Neural cell (in vitro differentiated cells): ENCODE measurements around the gene HS6ST2. TPM values are rescaled to one million over a fixed set of nuclear protein-coding genes. Genes with fewer than 3 reads are reported as not detected.

Experiments
- H2AFZ ChIP-seq: fragments of 200-600, 300-800 bp; sonication (generic), shearing (Covaris generic); 2 replicates; pipeline ENCODE4 v1.6.0; 2014; ENCODE audit warnings: low read depth, mild to moderate bottlenecking, antibody characterized with exemption, low read length, moderate library complexity
- H3F3A ChIP-seq: fragments of 200-600 bp; shearing (Covaris generic); 2 replicates; pipeline ENCODE4 v1.6.1; 2016; ENCODE audit warnings: mild to moderate bottlenecking, moderate library complexity, mixed read lengths, antibody characterized with exemption, low read length; ENCODE audit not compliant: insufficient read depth, poor library complexity, severe bottlenecking
- H3K27ac ChIP-seq: fragments of 200-600, 300-800 bp; sonication (generic), shearing (Covaris generic); 2 replicates; pipeline ENCODE4 v1.5.1; 2014; ENCODE audit warnings: mild to moderate bottlenecking, low read length, moderate library complexity
- H3K27me3 ChIP-seq: fragments of 300-800, 200-600 bp; sonication (generic), shearing (Covaris generic); 2 replicates; pipeline ENCODE4 v1.6.0; 2014; ENCODE audit warnings: mild to moderate bottlenecking, low read depth, low read length, moderate library complexity; ENCODE audit not compliant: insufficient read depth
- H3K36me3 ChIP-seq: fragments of 300-800, 200-600 bp; sonication (generic), shearing (Covaris generic); 2 replicates; pipeline ENCODE4 v1.5.1; 2014; ENCODE audit warnings: mild to moderate bottlenecking, antibody characterized with exemption, low read length, moderate library complexity; ENCODE audit not compliant: insufficient read depth
- H3K4me2 ChIP-seq: fragments of 300-800, 200-600 bp; sonication (generic), shearing (Covaris generic); 2 replicates; pipeline ENCODE4 v1.6.0; 2014; ENCODE audit warnings: mild to moderate bottlenecking, low read length
- H3K4me3 ChIP-seq: fragments of 300-800, 200-600 bp; sonication (generic), shearing (Covaris generic); 2 replicates; pipeline ENCODE4 v1.5.1; 2014; ENCODE audit warnings: mild to moderate bottlenecking, low read length, moderate library complexity
- H3K79me2 ChIP-seq: fragments of 200-600 bp; shearing (Covaris generic); replicated peaks from 2 replicates; pipeline ENCODE4 v1.6.0; 2014; ENCODE audit warnings: mild to moderate bottlenecking, low read length, moderate library complexity; ENCODE audit not compliant: insufficient read depth
- H3K9ac ChIP-seq: fragments of 300-800, 200-600 bp; sonication (generic), shearing (Covaris generic); 2 replicates; pipeline ENCODE4 v1.6.1; 2016; ENCODE audit warnings: mild to moderate bottlenecking, low read length, mixed read lengths
- H3K9me2 ChIP-seq: fragments of 200-600 bp; shearing (Covaris generic); 2 replicates; pipeline ENCODE4 v1.6.1; 2016; ENCODE audit warnings: mild to moderate bottlenecking, low read length, mixed read lengths; ENCODE audit not compliant: insufficient read depth
- H3K9me3 ChIP-seq: fragments of 200-600, 300-800 bp; sonication (generic), shearing (Covaris generic); 2 replicates; pipeline ENCODE4 v1.6.1; 2016; ENCODE audit warnings: mild to moderate bottlenecking, mixed run types, low read length, moderate library complexity, mixed read lengths
- H4K20me1 ChIP-seq: fragments of 200-600 bp; shearing (Covaris generic); 2 replicates; pipeline ENCODE4 v1.6.1; 2016; ENCODE audit warnings: mild to moderate bottlenecking, mixed run types; ENCODE audit not compliant: insufficient read depth
- CTCF ChIP-seq: fragments of 450-650 bp; IDR thresholded peaks from 2 replicates; pipeline ENCODE4 v1.5.1; 2014; ENCODE audit warnings: antibody characterized with exemption, mild to moderate bottlenecking, moderate library complexity; ENCODE audit not compliant: poor library complexity, severe bottlenecking
- EP300 ChIP-seq: fragments of 450-650 bp; conservative IDR thresholded peaks from 2 replicates; pipeline ENCODE4 v1.6.1; 2014; ENCODE audit warnings: antibody characterized with exemption, mild to moderate bottlenecking, moderate library complexity; ENCODE audit not compliant: poor library complexity, severe bottlenecking
- EZH2 ChIP-seq: fragments of 200-600, 300-800 bp; shearing (Covaris generic), sonication (generic); IDR thresholded peaks from 2 replicates; pipeline ENCODE4 v1.6.1; 2014; ENCODE audit warnings: antibody characterized with exemption, low read length, borderline replicate concordance, mild to moderate bottlenecking; ENCODE audit not compliant: insufficient read depth, poor library complexity, severe bottlenecking
- MXI1 ChIP-seq: fragments of 450-650 bp; conservative IDR thresholded peaks from 2 replicates; pipeline ENCODE4 v1.6.1; 2014; ENCODE audit warnings: antibody characterized with exemption, mild to moderate bottlenecking; ENCODE audit not compliant: poor library complexity, severe bottlenecking
- POLR2AphosphoS5 ChIP-seq: IDR thresholded peaks from 2 replicates; pipeline ENCODE4 v1.6.1; 2012
- RAD21 ChIP-seq: fragments of 450-650 bp; conservative IDR thresholded peaks from 2 replicates; pipeline ENCODE4 v1.6.1; 2014; ENCODE audit warnings: antibody characterized with exemption, mild to moderate bottlenecking, moderate library complexity
- REST ChIP-seq: IDR thresholded peaks from 2 replicates; pipeline ENCODE4 v1.6.1; 2012; ENCODE audit warnings: borderline replicate concordance
- SMC3 ChIP-seq: fragments of 450-650 bp; conservative IDR thresholded peaks from 2 replicates; pipeline ENCODE4 v1.6.1; 2014; ENCODE audit warnings: antibody characterized with exemption, mild to moderate bottlenecking, moderate library complexity; ENCODE audit not compliant: poor library complexity
- TAF1 ChIP-seq: IDR thresholded peaks from 2 replicates; pipeline ENCODE4 v1.6.1; 2012; ENCODE audit warnings: low read depth
- polyA plus RNA-seq: library from polyadenylated mRNA; depleted of rRNA; stranded (reverse); fragments of >200 nt; gene quantifications from 2 replicates; pipeline ENCODE4 v1.2.3, GENCODE V29; 2014

Gene HS6ST2
- polyA plus RNA-seq, 1 donor from 2014 or later = 43.0 TPM

DNA sequence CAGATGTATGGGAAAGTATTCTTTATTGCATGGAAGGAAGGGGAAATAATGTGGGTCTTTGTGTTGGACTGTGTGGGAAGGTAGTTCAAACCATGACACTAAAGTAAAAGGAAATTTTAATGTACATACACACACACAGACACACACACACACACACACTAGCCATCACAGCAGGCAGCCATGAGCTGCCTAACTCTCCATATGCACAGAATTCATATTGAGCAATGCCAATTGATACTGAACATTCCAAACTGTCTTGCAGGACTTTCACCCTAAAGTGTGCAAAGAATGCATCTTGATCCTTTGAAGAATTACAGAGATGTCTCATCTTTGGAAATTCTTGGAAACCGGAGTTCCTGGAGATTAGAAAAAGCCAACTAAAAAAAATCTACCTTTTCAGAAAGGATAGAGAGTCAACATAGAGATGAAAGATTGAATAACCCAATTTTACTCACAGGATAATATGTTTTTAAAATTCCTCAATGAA lies 349.0 kb downstream of the HS6ST2 start:
- Histone ChIP-seq H3K9ac (no peak overlapping the region), H2AFZ (no peak overlapping the region), H3K9me3 (no peaks in the 10 kb centered on the region), H3K79me2 (no peaks in the 10 kb centered on the region), H3K27ac (no peak overlapping the region), H3F3A (no peaks in the 10 kb centered on the region), H4K20me1 (no peaks in the 10 kb centered on the region), H3K4me3 (no peak overlapping the region), H3K27me3 (no peaks in the 10 kb centered on the region), H3K36me3 (no peaks in the 10 kb centered on the region), H3K4me2 (no peak overlapping the region), H3K9me2 (no peaks in the 10 kb centered on the region)
- TF ChIP-seq POLR2AphosphoS5 = no peak
- TF ChIP-seq TAF1 = no peak

GRCh38 chrX:132603700-132604286 lies 354.6 kb downstream of the HS6ST2 start:
- Histone ChIP-seq H2AFZ (no peak overlapping the region), H4K20me1 (no peaks in the 10 kb centered on the region), H3F3A (no peaks in the 10 kb centered on the region), H3K27me3 (no peaks in the 10 kb centered on the region), H3K4me2 (no peak overlapping the region), H3K4me3 (no peak overlapping the region), H3K9me2 (no peaks in the 10 kb centered on the region), H3K36me3 (no peaks in the 10 kb centered on the region), H3K9ac (no peak overlapping the region), H3K9me3 (no peaks in the 10 kb centered on the region), H3K79me2 (no peaks in the 10 kb centered on the region), H3K27ac (no peak overlapping the region)
- TF ChIP-seq CTCF = no peak
- TF ChIP-seq SMC3 = no peak
- no peak for TF ChIP-seq EZH2
- no peak for TF ChIP-seq MXI1
- no peak for TF ChIP-seq RAD21
- TF ChIP-seq POLR2AphosphoS5 = no peak
- no peak for TF ChIP-seq TAF1
- TF ChIP-seq EP300 = no peak
- TF ChIP-seq REST = no peak

- Histone ChIP-seq H3K9ac (no peak overlapping the region), H3K27me3 (no peaks in the 10 kb centered on the region), H3K4me3 (no peak overlapping the region), H2AFZ (no peak overlapping the region), H3F3A (no peaks in the 10 kb centered on the region), H3K79me2 (no peaks in the 10 kb centered on the region), H4K20me1 (no peaks in the 10 kb centered on the region), H3K4me2 (no peak overlapping the region), H3K9me3 (no peaks in the 10 kb centered on the region), H3K27ac (no peak overlapping the region), H3K36me3 (no peaks in the 10 kb centered on the region), H3K9me2 (no peaks in the 10 kb centered on the region)
- TF ChIP-seq TAF1 = no peak
- no peak for TF ChIP-seq EP300
- TF ChIP-seq POLR2AphosphoS5 = no peak
- no peak for TF ChIP-seq MXI1
- no peak for TF ChIP-seq CTCF
- TF ChIP-seq REST = no peak
- no peak for TF ChIP-seq RAD21
- TF ChIP-seq SMC3 = no peak
- no peak for TF ChIP-seq EZH2
These were observed 355.7 kb downstream of the HS6ST2 start for GRCh38 chrX:132602701-132603100.
